Myocyte (in vitro differentiated cells): ENCODE results near the gene USP24. TPM values are rescaled to one million over a fixed set of nuclear protein-coding genes. Genes with fewer than 3 reads are reported as not detected.
A peak's percentile ranks its signal among the peaks of the same experiment; 100 is the strongest.

Source experiments
- DNase-seq: peaks from one replicate; pipeline ENCODE4 v3.0.0-alpha.2; 2012; ENCODE audit warnings: low read depth
- total RNA-seq: library from RNA; depleted of rRNA; stranded (reverse); fragments of >200 nt; gene quantifications from 2 replicates; pipeline ENCODE4 v1.2.3, GENCODE V29; 2014

The USP24 gene
- total RNA-seq, 1 donor from 2014 or later: 56.7 TPM

- peak; percentile 64 for DNase-seq
Measured at GRCh38 chr1:55055084-55055882, 159.9 kb downstream of the USP24 start.

GRCh38 chr1:55054396-55054795 lies 160.8 kb downstream of the USP24 start:
- DNase-seq: no peak

GRCh38 chr1:55053265-55053954 lies 161.8 kb downstream of the USP24 start:
- no peak for DNase-seq

GRCh38 chr1:55052221-55053142 lies 162.7 kb downstream of the USP24 start:
- no peak for DNase-seq

- DNase-seq: no peak
Measured at GRCh38 chr1:55051621-55052020, 163.5 kb downstream of the USP24 start.

- DNase-seq: no peak
Measured at GRCh38 chr1:55051169-55051568, 164.0 kb downstream of the USP24 start.

GRCh38 chr1:55050283-55050682 lies 164.9 kb downstream of the USP24 start:
- DNase-seq: peak; percentile 61

GRCh38 chr1:55049914-55050278 lies 165.3 kb downstream of the USP24 start:
- peak; percentile 39 for DNase-seq

- DNase-seq: no peak
Measured at GRCh38 chr1:55049271-55049913, 165.8 kb downstream of the USP24 start.

GRCh38 chr1:55048453-55049270 lies 166.5 kb downstream of the USP24 start:
- peak; percentile 22 for DNase-seq

GRCh38 chr1:55047611-55048010 lies 167.6 kb downstream of the USP24 start:
- no peak for DNase-seq

- DNase-seq: no peak
Measured at GRCh38 chr1:55046871-55047270, 168.3 kb downstream of the USP24 start.

GRCh38 chr1:55045430-55045829 lies 169.7 kb downstream of the USP24 start:
- DNase-seq: no peak

GRCh38 chr1:55044617-55045397 lies 170.4 kb downstream of the USP24 start:
- DNase-seq: no peak

- no peak for DNase-seq
Measured at GRCh38 chr1:55043726-55044125, 171.4 kb downstream of the USP24 start.

- DNase-seq: no peak
Measured at GRCh38 chr1:55043011-55043410, 172.2 kb downstream of the USP24 start.

GRCh38 chr1:55041613-55042012 lies 173.6 kb downstream of the USP24 start:
- DNase-seq: no peak

- no peak for DNase-seq
Measured at GRCh38 chr1:55040933-55041494, 174.2 kb downstream of the USP24 start.
